NCI-H2227 (cell line): ENCODE data around the gene PCSK9.

Experiments used
- DNase-seq: peaks from one replicate; lab custom pipeline; 2025; ENCODE audit not compliant: unreplicated experiment; lab: John Stamatoyannopoulos, UW

Gene PCSK9

GRCh38 chr1:55043011-55043410 is 3.7 kb downstream of the PCSK9 start:
- DNase-seq, result no peak

GRCh38 chr1:55043726-55044125 is 4.4 kb downstream of the PCSK9 start:
- no peak for DNase-seq

GRCh38 chr1:55044617-55045397 is 5.5 kb downstream of the PCSK9 start:
- DNase-seq, result no peak

- DNase-seq, result no peak
Measured at GRCh38 chr1:55045430-55045829, 6.1 kb downstream of the PCSK9 start.

- DNase-seq, result no peak
Measured at GRCh38 chr1:55046871-55047270, 7.5 kb downstream of the PCSK9 start.

- DNase-seq, result no peak
Measured at GRCh38 chr1:55047611-55048010, 8.3 kb downstream of the PCSK9 start.

GRCh38 chr1:55048453-55049270 is 9.3 kb downstream of the PCSK9 start:
- DNase-seq, result no peak

GRCh38 chr1:55049271-55049913 is 10.0 kb downstream of the PCSK9 start:
- no peak for DNase-seq

GRCh38 chr1:55049914-55050278 is 10.5 kb downstream of the PCSK9 start:
- no peak for DNase-seq

GRCh38 chr1:55050283-55050682 is 10.9 kb downstream of the PCSK9 start:
- no peak for DNase-seq

- DNase-seq, result no peak
Measured at GRCh38 chr1:55051169-55051568, 11.8 kb downstream of the PCSK9 start.

GRCh38 chr1:55051621-55052020 is 12.3 kb downstream of the PCSK9 start:
- DNase-seq, result no peak

- no peak for DNase-seq
Measured at GRCh38 chr1:55052221-55053142, 13.1 kb downstream of the PCSK9 start.

- no peak for DNase-seq
Measured at GRCh38 chr1:55053265-55053954, 14.1 kb downstream of the PCSK9 start.

- DNase-seq, result no peak
Measured at GRCh38 chr1:55054396-55054795, 15.0 kb downstream of the PCSK9 start.

GRCh38 chr1:55055084-55055882 is 15.9 kb downstream of the PCSK9 start:
- no peak for DNase-seq

- no peak for DNase-seq
Measured at GRCh38 chr1:55055951-55056631, 16.7 kb downstream of the PCSK9 start.

- DNase-seq, result no peak
Measured at GRCh38 chr1:55056632-55056992, 17.3 kb downstream of the PCSK9 start.
